ENCODE measurements around the gene TAPBP. TPM values are rescaled to one million over a fixed set of nuclear protein-coding genes. Genes with fewer than 3 reads are reported as not detected.

Gene TAPBP
- total and polyA plus RNA-seq, 2 donors from 2014 or later: 53.5 to 217 TPM

GRCh38 chr6:33297406-33297955, 16.4 kb downstream of the TAPBP start:
- peaks cover 0 to 13% (median 0%) of the 10 kb centered on the region in 3 donors for H3K4me1 ChIP-seq (ENCODE audit: control insufficient read depth in 2 of 3, insufficient read depth in 2 of 3, low read depth in 1 of 3, low read length in 3 of 3)
- peaks cover 2 to 12% (median 11%) of the 10 kb centered on the region in 3 donors for H3K36me3 ChIP-seq (ENCODE audit: control insufficient read depth in 2 of 3, insufficient read depth in 3 of 3, low read length in 3 of 3)
- H3K27ac ChIP-seq (ENCODE audit: low read depth in 2 of 2, low read length in 2 of 2): peak overlapping the region; percentile 96 to 98
- no peaks in the 10 kb centered on the region for H3K9me3 ChIP-seq (ENCODE audit: control insufficient read depth in 2 of 3, insufficient read depth in 1 of 3, low read length in 3 of 3)
- DNase-seq: peak; percentile 66 to 87 (median 77)
- H3K9ac ChIP-seq (ENCODE audit: low read length in 3 of 3): peak overlapping the region in 2 of 3 donors; percentile 60 to 68
- intact Hi-C loops (cut with DNase I): no loop called here
- peak overlapping the region; percentile 48 to 92 (median 56) for H3K4me3 ChIP-seq (ENCODE audit: low read length in 3 of 3)
- FAIRE-seq: no peak
- H3K27me3 ChIP-seq (ENCODE audit: control insufficient read depth, insufficient read depth, low read length): no peaks in the 10 kb centered on the region
- no peak for TF ChIP-seq CTCF (IDR thresholded peaks at IDR 0.05; ENCODE audit: borderline replicate concordance, extremely low read depth, insufficient read depth)

- Histone ChIP-seq H3K9ac (ENCODE audit: low read length in 3 of 3) (peak overlapping the region in 1 of 3 donors; percentile 68), H3K4me3 (ENCODE audit: low read length in 3 of 3) (peak overlapping the region; percentile 48 to 92 (median 56)), H3K36me3 (ENCODE audit: control insufficient read depth in 2 of 3, insufficient read depth in 3 of 3, low read length in 3 of 3) (peaks cover 2 to 16% (median 15%) of the 10 kb centered on the region in 3 donors), H3K27me3 (ENCODE audit: control insufficient read depth, insufficient read depth, low read length) (no peaks in the 10 kb centered on the region), H3K27ac (ENCODE audit: low read depth in 2 of 2, low read length in 2 of 2) (peak overlapping the region; percentile 96 to 98), H3K4me1 (ENCODE audit: control insufficient read depth in 2 of 3, insufficient read depth in 2 of 3, low read depth in 1 of 3, low read length in 3 of 3) (peaks cover 0 to 13% (median 0%) of the 10 kb centered on the region in 3 donors), H3K9me3 (ENCODE audit: control insufficient read depth in 2 of 3, insufficient read depth in 1 of 3, low read length in 3 of 3) (no peaks in the 10 kb centered on the region)
- intact Hi-C loops (cut with DNase I): no loop called here
- FAIRE-seq: no peak
- DNase-seq: peak in 1 of 5 donors; percentile 75
- TF ChIP-seq CTCF (IDR thresholded peaks at IDR 0.05; ENCODE audit: borderline replicate concordance, extremely low read depth, insufficient read depth): no peak
Observed at GRCh38 chr6:33296797-33297405, 17.0 kb downstream of the TAPBP start.

- intact Hi-C loops (cut with DNase I): no loop called here
- no peaks in the 10 kb centered on the region for H3K9me3 ChIP-seq (ENCODE audit: control insufficient read depth in 2 of 3, insufficient read depth in 1 of 3, low read length in 3 of 3)
- FAIRE-seq: no peak
- H3K4me3 ChIP-seq (ENCODE audit: low read length in 3 of 3): no peak overlapping the region
- no peak overlapping the region for H3K27ac ChIP-seq (ENCODE audit: low read depth in 2 of 2, low read length in 2 of 2)
- DNase-seq: peak in 1 of 5 donors; percentile 79
- peaks cover 2 to 25% (median 16%) of the 10 kb centered on the region in 3 donors for H3K36me3 ChIP-seq (ENCODE audit: control insufficient read depth in 2 of 3, insufficient read depth in 3 of 3, low read length in 3 of 3)
- no peaks in the 10 kb centered on the region for H3K27me3 ChIP-seq (ENCODE audit: control insufficient read depth, insufficient read depth, low read length)
- no peak overlapping the region for H3K9ac ChIP-seq (ENCODE audit: low read length in 3 of 3)
- no peak for TF ChIP-seq CTCF (IDR thresholded peaks at IDR 0.05; ENCODE audit: borderline replicate concordance, extremely low read depth, insufficient read depth)
- peaks cover 0 to 11% (median 0%) of the 10 kb centered on the region in 3 donors for H3K4me1 ChIP-seq (ENCODE audit: control insufficient read depth in 2 of 3, insufficient read depth in 2 of 3, low read depth in 1 of 3, low read length in 3 of 3)
Observed at GRCh38 chr6:33295621-33296369, 18.1 kb downstream of the TAPBP start.
